WTC11 (cell line): ENCODE results near the gene CACNB3. TPM values are rescaled to one million over a fixed set of nuclear protein-coding genes. Genes with fewer than 3 reads are reported as not detected.
A peak's percentile ranks its signal among the peaks of the same experiment; 100 is the strongest.

ENCODE experiments used
- ATF2 ChIP-seq: sonication (generic); formaldehyde crosslinking; IDR thresholded peaks from 2 replicates; pipeline ENCODE4 v1.8.1; 2022; ENCODE audit warnings: low read depth, missing genetic modification reagents, borderline replicate concordance
- ATF3 ChIP-seq: sonication (generic); formaldehyde crosslinking; conservative IDR thresholded peaks from 2 replicates; pipeline ENCODE4 v1.8.1; 2022; ENCODE audit warnings: mild to moderate bottlenecking, missing genetic modification reagents
- ETV6 ChIP-seq: sonication (generic); formaldehyde crosslinking; IDR thresholded peaks from 2 replicates; pipeline ENCODE4 v1.8.1; 2022; ENCODE audit warnings: mild to moderate bottlenecking, missing genetic modification reagents
- GABPB1 ChIP-seq: sonication (generic); formaldehyde crosslinking; IDR thresholded peaks from 2 replicates; pipeline ENCODE4 v1.8.1; 2023; ENCODE audit warnings: mild to moderate bottlenecking, missing genetic modification reagents
- GTF2I ChIP-seq: fragments of 250-450 bp; sonication (Bioruptor Pico); conservative IDR thresholded peaks from 2 replicates; pipeline ENCODE4 v1.4.0; 2021; ENCODE audit warnings: mild to moderate bottlenecking
- HMGXB4 ChIP-seq: sonication (generic); formaldehyde crosslinking; IDR thresholded peaks from 2 replicates; pipeline ENCODE4 v1.8.1; 2023; ENCODE audit warnings: mild to moderate bottlenecking, moderate library complexity, missing genetic modification reagents
- JAZF1 ChIP-seq: fragments of 250-450 bp; sonication (Bioruptor Pico); IDR thresholded peaks from 2 replicates; pipeline ENCODE4 v1.9.0; 2021; ENCODE audit warnings: moderate library complexity, mild to moderate bottlenecking, inconsistent platforms
- JUN ChIP-seq: sonication (generic); formaldehyde crosslinking; IDR thresholded peaks from 2 replicates; pipeline ENCODE4 v1.8.0; 2023; ENCODE audit warnings: mild to moderate bottlenecking, missing genetic modification reagents
- MLX ChIP-seq: sonication (generic); formaldehyde crosslinking; IDR thresholded peaks from 2 replicates; pipeline ENCODE4 v1.8.1; 2023; ENCODE audit warnings: mild to moderate bottlenecking, missing genetic modification reagents, moderate library complexity
- NFATC4 ChIP-seq: fragments of 250-450 bp; sonication (Bioruptor Pico); IDR thresholded peaks from 2 replicates; pipeline ENCODE4 v1.9.0; 2021; ENCODE audit warnings: mild to moderate bottlenecking
- PREB ChIP-seq: sonication (generic); formaldehyde crosslinking; IDR thresholded peaks from 2 replicates; pipeline ENCODE4 v1.8.1; 2022; ENCODE audit warnings: mild to moderate bottlenecking, missing genetic modification reagents, moderate library complexity, borderline replicate concordance
- TEAD1 ChIP-seq: sonication (generic); formaldehyde crosslinking; IDR thresholded peaks from 2 replicates; pipeline ENCODE4 v1.8.0; 2022; ENCODE audit warnings: mild to moderate bottlenecking, missing genetic modification reagents
- ZNF281 ChIP-seq: sonication (generic); formaldehyde crosslinking; IDR thresholded peaks from 2 replicates; pipeline ENCODE4 v1.8.0; 2023; ENCODE audit warnings: mild to moderate bottlenecking, missing genetic modification reagents
- ZNF317 ChIP-seq: sonication (generic); formaldehyde crosslinking; IDR thresholded peaks from 2 replicates; pipeline ENCODE4 v1.8.1; 2023; ENCODE audit warnings: low read depth, mild to moderate bottlenecking, moderate library complexity, missing genetic modification reagents, borderline replicate concordance
- total RNA-seq: library from RNA; stranded (reverse); gene quantifications from 3 replicates; pipeline ENCODE4 v1.2.3, GENCODE V29; 2021
- TF ChIP-seq, protein P1 (sequence below): fragments of 250-450 bp; sonication (Bioruptor Pico); IDR thresholded peaks from 2 replicates; pipeline ENCODE4 v1.9.0; 2021; ENCODE audit warnings: mild to moderate bottlenecking, borderline replicate concordance
- TF ChIP-seq, protein P2 (sequence below): sonication (generic); formaldehyde crosslinking; IDR thresholded peaks from 2 replicates; pipeline ENCODE4 v1.8.0; 2022; ENCODE audit warnings: mild to moderate bottlenecking, missing genetic modification reagents
- TF ChIP-seq, protein P3 (sequence below): sonication (generic); formaldehyde crosslinking; IDR thresholded peaks from 2 replicates; pipeline ENCODE4 v1.8.0; 2022; ENCODE audit warnings: mild to moderate bottlenecking, missing genetic modification reagents
- TF ChIP-seq, protein P4 (sequence below): sonication (generic); formaldehyde crosslinking; conservative IDR thresholded peaks from 2 replicates; pipeline ENCODE4 v1.8.1; 2023; ENCODE audit warnings: mild to moderate bottlenecking, low read depth, missing genetic modification reagents, moderate library complexity

The CACNB3 gene
- total RNA-seq, 1 experiment from 2014 or later = 17.0 TPM

GRCh38 chr12:48851883-48852733, 33.8 kb downstream of the CACNB3 start, which contains the start of gene DDX23 (continued):
- TF ChIP-seq ZNF281 (CRISPR knock-in tag) (0 out of 2 replicates have a peak, but pooled peaks have one; percentile 41), GABPB1 (CRISPR knock-in tag) (peak; percentile 50), ATF3 (CRISPR knock-in tag) (no peak), ETV6 (CRISPR knock-in tag) (0 out of 2 replicates have a peak, but pooled peaks have one; percentile 84), TEAD1 (peak; percentile 32; the same call in 1 of the 2 replicates), JAZF1 (CRISPR knock-in tag) (no peak), JUN (CRISPR knock-in tag) (peak; percentile 52; the same call in 1 of the 2 replicates), MLX (CRISPR knock-in tag) (no peak), HMGXB4 (CRISPR knock-in tag) (no peak), PREB (CRISPR knock-in tag) (no peak), NFATC4 (no peak), ZNF317 (CRISPR knock-in tag) (no peak), GTF2I (CRISPR knock-in tag) (peak; percentile 55; the same call in 1 of the 2 replicates), ATF2 (CRISPR knock-in tag) (no peak)
- TF ChIP-seq, protein P1, sequence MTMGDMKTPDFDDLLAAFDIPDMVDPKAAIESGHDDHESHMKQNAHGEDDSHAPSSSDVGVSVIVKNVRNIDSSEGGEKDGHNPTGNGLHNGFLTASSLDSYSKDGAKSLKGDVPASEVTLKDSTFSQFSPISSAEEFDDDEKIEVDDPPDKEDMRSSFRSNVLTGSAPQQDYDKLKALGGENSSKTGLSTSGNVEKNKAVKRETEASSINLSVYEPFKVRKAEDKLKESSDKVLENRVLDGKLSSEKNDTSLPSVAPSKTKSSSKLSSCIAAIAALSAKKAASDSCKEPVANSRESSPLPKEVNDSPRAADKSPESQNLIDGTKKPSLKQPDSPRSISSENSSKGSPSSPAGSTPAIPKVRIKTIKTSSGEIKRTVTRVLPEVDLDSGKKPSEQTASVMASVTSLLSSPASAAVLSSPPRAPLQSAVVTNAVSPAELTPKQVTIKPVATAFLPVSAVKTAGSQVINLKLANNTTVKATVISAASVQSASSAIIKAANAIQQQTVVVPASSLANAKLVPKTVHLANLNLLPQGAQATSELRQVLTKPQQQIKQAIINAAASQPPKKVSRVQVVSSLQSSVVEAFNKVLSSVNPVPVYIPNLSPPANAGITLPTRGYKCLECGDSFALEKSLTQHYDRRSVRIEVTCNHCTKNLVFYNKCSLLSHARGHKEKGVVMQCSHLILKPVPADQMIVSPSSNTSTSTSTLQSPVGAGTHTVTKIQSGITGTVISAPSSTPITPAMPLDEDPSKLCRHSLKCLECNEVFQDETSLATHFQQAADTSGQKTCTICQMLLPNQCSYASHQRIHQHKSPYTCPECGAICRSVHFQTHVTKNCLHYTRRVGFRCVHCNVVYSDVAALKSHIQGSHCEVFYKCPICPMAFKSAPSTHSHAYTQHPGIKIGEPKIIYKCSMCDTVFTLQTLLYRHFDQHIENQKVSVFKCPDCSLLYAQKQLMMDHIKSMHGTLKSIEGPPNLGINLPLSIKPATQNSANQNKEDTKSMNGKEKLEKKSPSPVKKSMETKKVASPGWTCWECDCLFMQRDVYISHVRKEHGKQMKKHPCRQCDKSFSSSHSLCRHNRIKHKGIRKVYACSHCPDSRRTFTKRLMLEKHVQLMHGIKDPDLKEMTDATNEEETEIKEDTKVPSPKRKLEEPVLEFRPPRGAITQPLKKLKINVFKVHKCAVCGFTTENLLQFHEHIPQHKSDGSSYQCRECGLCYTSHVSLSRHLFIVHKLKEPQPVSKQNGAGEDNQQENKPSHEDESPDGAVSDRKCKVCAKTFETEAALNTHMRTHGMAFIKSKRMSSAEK (CRISPR knock-in tag) = no peak
- TF ChIP-seq, protein P2, sequence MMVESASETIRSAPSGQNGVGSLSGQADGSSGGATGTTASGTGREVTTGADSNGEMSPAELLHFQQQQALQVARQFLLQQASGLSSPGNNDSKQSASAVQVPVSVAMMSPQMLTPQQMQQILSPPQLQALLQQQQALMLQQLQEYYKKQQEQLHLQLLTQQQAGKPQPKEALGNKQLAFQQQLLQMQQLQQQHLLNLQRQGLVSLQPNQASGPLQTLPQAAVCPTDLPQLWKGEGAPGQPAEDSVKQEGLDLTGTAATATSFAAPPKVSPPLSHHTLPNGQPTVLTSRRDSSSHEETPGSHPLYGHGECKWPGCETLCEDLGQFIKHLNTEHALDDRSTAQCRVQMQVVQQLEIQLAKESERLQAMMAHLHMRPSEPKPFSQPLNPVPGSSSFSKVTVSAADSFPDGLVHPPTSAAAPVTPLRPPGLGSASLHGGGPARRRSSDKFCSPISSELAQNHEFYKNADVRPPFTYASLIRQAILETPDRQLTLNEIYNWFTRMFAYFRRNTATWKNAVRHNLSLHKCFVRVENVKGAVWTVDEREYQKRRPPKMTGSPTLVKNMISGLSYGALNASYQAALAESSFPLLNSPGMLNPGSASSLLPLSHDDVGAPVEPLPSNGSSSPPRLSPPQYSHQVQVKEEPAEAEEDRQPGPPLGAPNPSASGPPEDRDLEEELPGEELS (CRISPR knock-in tag) = peak; percentile 79; the same call in 1 of the 2 replicates
- TF ChIP-seq, protein P3, sequence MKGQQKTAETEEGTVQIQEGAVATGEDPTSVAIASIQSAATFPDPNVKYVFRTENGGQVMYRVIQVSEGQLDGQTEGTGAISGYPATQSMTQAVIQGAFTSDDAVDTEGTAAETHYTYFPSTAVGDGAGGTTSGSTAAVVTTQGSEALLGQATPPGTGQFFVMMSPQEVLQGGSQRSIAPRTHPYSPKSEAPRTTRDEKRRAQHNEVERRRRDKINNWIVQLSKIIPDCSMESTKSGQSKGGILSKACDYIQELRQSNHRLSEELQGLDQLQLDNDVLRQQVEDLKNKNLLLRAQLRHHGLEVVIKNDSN (CRISPR knock-in tag) = no peak
- TF ChIP-seq, protein P4, sequence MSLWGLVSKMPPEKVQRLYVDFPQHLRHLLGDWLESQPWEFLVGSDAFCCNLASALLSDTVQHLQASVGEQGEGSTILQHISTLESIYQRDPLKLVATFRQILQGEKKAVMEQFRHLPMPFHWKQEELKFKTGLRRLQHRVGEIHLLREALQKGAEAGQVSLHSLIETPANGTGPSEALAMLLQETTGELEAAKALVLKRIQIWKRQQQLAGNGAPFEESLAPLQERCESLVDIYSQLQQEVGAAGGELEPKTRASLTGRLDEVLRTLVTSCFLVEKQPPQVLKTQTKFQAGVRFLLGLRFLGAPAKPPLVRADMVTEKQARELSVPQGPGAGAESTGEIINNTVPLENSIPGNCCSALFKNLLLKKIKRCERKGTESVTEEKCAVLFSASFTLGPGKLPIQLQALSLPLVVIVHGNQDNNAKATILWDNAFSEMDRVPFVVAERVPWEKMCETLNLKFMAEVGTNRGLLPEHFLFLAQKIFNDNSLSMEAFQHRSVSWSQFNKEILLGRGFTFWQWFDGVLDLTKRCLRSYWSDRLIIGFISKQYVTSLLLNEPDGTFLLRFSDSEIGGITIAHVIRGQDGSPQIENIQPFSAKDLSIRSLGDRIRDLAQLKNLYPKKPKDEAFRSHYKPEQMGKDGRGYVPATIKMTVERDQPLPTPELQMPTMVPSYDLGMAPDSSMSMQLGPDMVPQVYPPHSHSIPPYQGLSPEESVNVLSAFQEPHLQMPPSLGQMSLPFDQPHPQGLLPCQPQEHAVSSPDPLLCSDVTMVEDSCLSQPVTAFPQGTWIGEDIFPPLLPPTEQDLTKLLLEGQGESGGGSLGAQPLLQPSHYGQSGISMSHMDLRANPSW (CRISPR knock-in tag) = no peak
